HCT116 (cell line): ENCODE results near the gene PANK4. TPM values are rescaled to one million over a fixed set of nuclear protein-coding genes. Genes with fewer than 3 reads are reported as not detected.

Experiments
- ATAC-seq: fragments of 200-7000 bp; cut with Tn5 transposase; 2 replicates; pipeline ENCODE4 v1.9.1; 2020; ENCODE audit warnings: mild to moderate bottlenecking, moderate library complexity
- BruUV-seq: library from RNA; stranded (reverse); fragments of 400-500 nt; replicated peaks from 2 replicates; lab custom pipeline; 2021; lab: Mats Ljungman, UMichigan
- CTCF ChIA-PET: fragments of 300-600 bp; sonication (Branson Sonifier 250); formaldehyde crosslinking; loops from one replicate; lab custom pipeline; 2021; ENCODE audit warnings: antibody characterized with exemption; lab: Charles Lee
- POLR2A ChIA-PET: fragments of 300-600, 350-600 bp; sonication (Branson Sonifier 250); formaldehyde crosslinking; loops from one replicate; lab custom pipeline; 2021; ENCODE audit warnings: antibody characterized with exemption; lab: Charles Lee
- RAD21 ChIA-PET, 2 experiments: fragments of 300-600 bp; sonication (Branson Sonifier 250); formaldehyde crosslinking; loops; one replicate each; lab custom pipeline; 2023; ENCODE audit warnings: low total read pairs in 2 of 2; ENCODE audit not compliant: uncharacterized antibody in 2 of 2, unreplicated experiment in 2 of 2, low non-redundant PET in 1 of 2; lab: Charles Lee
- DNase-seq: peaks from one replicate; pipeline ENCODE4 v3.0.0-alpha.2; 2010; ENCODE audit warnings: low read depth, low spot score
- H2AFZ ChIP-seq: fragments of 200-600 bp; shearing (Covaris generic), sonication (generic); 2 replicates; pipeline ENCODE4 v1.6.1; 2017; ENCODE audit warnings: low read depth, mixed run types, mixed read lengths, antibody characterized with exemption, low read length; ENCODE audit not compliant: poor library complexity, severe bottlenecking
- H3K27ac ChIP-seq: 2 replicates; pipeline ENCODE4 v1.5.1; 2012; ENCODE audit warnings: low read depth, low read length
- H3K27me3 ChIP-seq: fragments of 200-600 bp; sonication (generic); 2 replicates; pipeline ENCODE4 v1.6.1; 2016; ENCODE audit warnings: mixed run types, low read length, mixed read lengths; ENCODE audit not compliant: insufficient read depth
- H3K36me3 ChIP-seq, 2 experiments: fragments of 200-500 bp in 1 of 2; fragments of 200-600 bp in 1 of 2; sonication (Bioruptor generic) in 1 of 2; sonication (generic) in 1 of 2; 2 replicates each; pipeline versions ENCODE4 v1.5.1 to v1.6.1; 2014 to 2016; ENCODE audit warnings: low read length in 2 of 2, inconsistent platforms in 1 of 2, mixed read lengths in 1 of 2, mixed run types in 1 of 2; ENCODE audit not compliant: insufficient read depth in 2 of 2, control insufficient read depth in 1 of 2
- H3K4me1 ChIP-seq, 2 experiments: fragments of 200-600 bp in 1 of 2; sonication (generic) in 1 of 2; 2 replicates each; pipeline versions ENCODE4 v1.5.1 to v1.6.1; 2012 to 2017; ENCODE audit warnings: low read length in 2 of 2, inconsistent platforms in 1 of 2, mild to moderate bottlenecking in 1 of 2, mixed read lengths in 1 of 2, mixed run types in 1 of 2, moderate library complexity in 1 of 2; ENCODE audit not compliant: insufficient read depth in 2 of 2, control insufficient read depth in 1 of 2
- H3K4me2 ChIP-seq: fragments of 200-600 bp; sonication (generic); 2 replicates; pipeline ENCODE4 v1.6.1; 2017; ENCODE audit warnings: mixed run types, low read length, mixed read lengths
- H3K4me3 ChIP-seq, 2 experiments: fragments of 200-600 bp in 1 of 2; sonication (generic) in 1 of 2; replicated peaks in 1 of 2; 2 replicates each; pipeline ENCODE4 v1.5.1; 2011 to 2016; ENCODE audit warnings: low read length in 2 of 2, control low read depth in 1 of 2, low read depth in 1 of 2, mild to moderate bottlenecking in 1 of 2, mixed read lengths in 1 of 2, mixed run types in 1 of 2
- H3K79me2 ChIP-seq: fragments of 200-600 bp; sonication (generic); 2 replicates; pipeline ENCODE4 v1.6.1; 2017; ENCODE audit warnings: mild to moderate bottlenecking, mixed run types, low read length, moderate library complexity, mixed read lengths; ENCODE audit not compliant: insufficient read depth
- H3K9ac ChIP-seq: fragments of 200-600 bp; sonication (generic); 2 replicates; pipeline ENCODE4 v1.6.1; 2016; ENCODE audit warnings: low read length, mixed read lengths
- H3K9me2 ChIP-seq: fragments of 200-600 bp; sonication (generic), shearing (Covaris generic); 2 replicates; pipeline ENCODE4 v1.6.1; 2017; ENCODE audit warnings: mixed run types, mild to moderate bottlenecking, moderate library complexity; ENCODE audit not compliant: insufficient read depth
- H3K9me3 ChIP-seq, 2 experiments: fragments of 200-500 bp in 1 of 2; fragments of 200-600 bp in 1 of 2; sonication (Bioruptor generic) in 1 of 2; sonication (generic) in 1 of 2; 2 replicates each; pipeline ENCODE4 v1.6.1; 2014 to 2017; ENCODE audit warnings: low read length in 2 of 2, mixed read lengths in 2 of 2, inconsistent platforms in 1 of 2, low read depth in 1 of 2, mild to moderate bottlenecking in 1 of 2, mixed run types in 1 of 2, moderate library complexity in 1 of 2; ENCODE audit not compliant: control insufficient read depth in 1 of 2, insufficient read depth in 1 of 2
- H4K20me1 ChIP-seq: fragments of 200-600 bp; sonication (generic), shearing (Covaris generic); 2 replicates; pipeline ENCODE4 v1.6.1; 2017; ENCODE audit warnings: mixed run types, mild to moderate bottlenecking, moderate library complexity; ENCODE audit not compliant: insufficient read depth
- FOSL1 ChIP-seq: IDR thresholded peaks from 2 replicates; pipeline ENCODE4 v1.6.1; 2012; ENCODE audit warnings: low read depth
- POLR2A ChIP-seq: IDR thresholded peaks from 2 replicates; pipeline ENCODE4 v1.7.0; 2011; ENCODE audit warnings: borderline replicate concordance; ENCODE audit not compliant: insufficient read depth, insufficient read length; ENCODE audit errors: extremely low read depth
- POLR2AphosphoS5 ChIP-seq: IDR thresholded peaks from 2 replicates; pipeline ENCODE4 v1.6.1; 2011; ENCODE audit warnings: mild to moderate bottlenecking, low read depth, low read length, moderate library complexity
- SP1 ChIP-seq: IDR thresholded peaks from 2 replicates; pipeline ENCODE4 v1.6.1; 2012; ENCODE audit warnings: low read depth
- YY1 ChIP-seq: IDR thresholded peaks from 2 replicates; pipeline ENCODE4 v1.6.1; 2011; ENCODE audit warnings: low read length, low read depth, moderate library complexity, mild to moderate bottlenecking; ENCODE audit not compliant: insufficient replicate concordance; ENCODE audit errors: extremely low read depth
- ZFX ChIP-seq: fragments of 450-650 bp; IDR thresholded peaks from 2 replicates; pipeline ENCODE4 v1.6.1; 2017
- ZNF274 ChIP-seq: fragments of 200-500 bp; sonication (Bioruptor generic); IDR thresholded peaks from 2 replicates; pipeline ENCODE4 v1.6.1; 2014; ENCODE audit warnings: mild to moderate bottlenecking, low read depth, low read length, inconsistent platforms
- intact Hi-C: fragments of 100-400 bp; cut with micrococcal nuclease; formaldehyde crosslinking; loops from 2 replicates; pipeline ENCODE4 v1.10.0; 2022
- total RNA-seq: library from RNA; stranded (reverse); gene quantifications from one replicate; pipeline ENCODE4 v1.2.1, GENCODE V29; 2021; ENCODE audit not compliant: unreplicated experiment
- TF ChIP-seq, protein P1 (sequence below): IDR thresholded peaks from 2 replicates; pipeline ENCODE4 v1.6.1; 2012; ENCODE audit warnings: low read depth
- TF ChIP-seq, protein P2 (sequence below): IDR thresholded peaks from 2 replicates; pipeline ENCODE4 v1.6.1; 2011; ENCODE audit warnings: mild to moderate bottlenecking, low read length, moderate library complexity; ENCODE audit not compliant: insufficient replicate concordance; ENCODE audit errors: extremely low read depth
- TF ChIP-seq, protein P3 (sequence below), 3 experiments: fragments of 200-600 bp in 1 of 3; sonication (generic) in 1 of 3; IDR thresholded peaks in 2 of 3; conservative IDR thresholded peaks in 1 of 3; 2 replicates each; pipeline ENCODE4 v1.5.1; 2012 to 2017; ENCODE audit warnings: low read depth in 2 of 3, low read length in 2 of 3, antibody characterized with exemption in 1 of 3, borderline replicate concordance in 1 of 3, control low read depth in 1 of 3, mild to moderate bottlenecking in 1 of 3, mixed read lengths in 1 of 3, mixed run types in 1 of 3, moderate library complexity in 1 of 3; ENCODE audit not compliant: insufficient read depth in 1 of 3

Gene PANK4
- total RNA-seq, 1 experiment from 2014 or later: 38.5 TPM

DNA sequence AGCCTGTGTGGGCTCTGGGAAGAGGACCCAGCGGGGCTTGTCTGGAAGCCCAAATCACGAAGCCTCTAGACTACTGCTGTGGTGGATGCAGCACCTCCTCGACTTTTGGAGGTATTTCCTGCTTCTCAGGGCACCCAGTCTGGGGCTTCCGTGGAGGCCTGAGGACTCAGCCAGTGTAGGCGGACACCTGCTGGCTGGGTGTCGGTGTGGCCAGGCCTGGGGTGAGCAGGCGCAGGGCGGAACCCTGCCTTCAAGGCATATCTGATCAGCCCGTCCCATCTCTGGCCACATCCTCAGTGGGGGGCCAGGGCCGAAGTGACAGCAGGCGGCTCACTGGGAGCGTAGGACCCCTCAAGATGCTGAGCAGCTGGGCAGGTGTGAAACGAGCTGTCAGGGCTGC, 43.4 kb downstream of the PANK4 start:
- CTCF ChIA-PET: no interaction called here

More for the DNA sequence above, 43.4 kb downstream of the PANK4 start:
- no peak overlapping the region for H3K9ac ChIP-seq
- no peak overlapping the region for H2AFZ ChIP-seq
- RAD21 ChIA-PET: no interaction called here
- no peak overlapping the region for H3K4me2 ChIP-seq
- H3K4me1 ChIP-seq: no peaks in the 10 kb centered on the region
- intact Hi-C loops: no loop called here
- no peaks in the 10 kb centered on the region for H4K20me1 ChIP-seq
- ATAC-seq (no peak; the same call in 1 of the 2 replicates), DNase-seq (no peak)
- H3K27ac ChIP-seq: no peak overlapping the region
- BruUV-seq: no TSS peak
- POLR2A ChIA-PET: no interaction called here
- H3K79me2 ChIP-seq: no peaks in the 10 kb centered on the region
- H3K4me3 ChIP-seq: no peak overlapping the region
- no peaks in the 10 kb centered on the region; a peak in 1 of 4 replicates for H3K9me3 ChIP-seq
- TF ChIP-seq, protein P1, sequence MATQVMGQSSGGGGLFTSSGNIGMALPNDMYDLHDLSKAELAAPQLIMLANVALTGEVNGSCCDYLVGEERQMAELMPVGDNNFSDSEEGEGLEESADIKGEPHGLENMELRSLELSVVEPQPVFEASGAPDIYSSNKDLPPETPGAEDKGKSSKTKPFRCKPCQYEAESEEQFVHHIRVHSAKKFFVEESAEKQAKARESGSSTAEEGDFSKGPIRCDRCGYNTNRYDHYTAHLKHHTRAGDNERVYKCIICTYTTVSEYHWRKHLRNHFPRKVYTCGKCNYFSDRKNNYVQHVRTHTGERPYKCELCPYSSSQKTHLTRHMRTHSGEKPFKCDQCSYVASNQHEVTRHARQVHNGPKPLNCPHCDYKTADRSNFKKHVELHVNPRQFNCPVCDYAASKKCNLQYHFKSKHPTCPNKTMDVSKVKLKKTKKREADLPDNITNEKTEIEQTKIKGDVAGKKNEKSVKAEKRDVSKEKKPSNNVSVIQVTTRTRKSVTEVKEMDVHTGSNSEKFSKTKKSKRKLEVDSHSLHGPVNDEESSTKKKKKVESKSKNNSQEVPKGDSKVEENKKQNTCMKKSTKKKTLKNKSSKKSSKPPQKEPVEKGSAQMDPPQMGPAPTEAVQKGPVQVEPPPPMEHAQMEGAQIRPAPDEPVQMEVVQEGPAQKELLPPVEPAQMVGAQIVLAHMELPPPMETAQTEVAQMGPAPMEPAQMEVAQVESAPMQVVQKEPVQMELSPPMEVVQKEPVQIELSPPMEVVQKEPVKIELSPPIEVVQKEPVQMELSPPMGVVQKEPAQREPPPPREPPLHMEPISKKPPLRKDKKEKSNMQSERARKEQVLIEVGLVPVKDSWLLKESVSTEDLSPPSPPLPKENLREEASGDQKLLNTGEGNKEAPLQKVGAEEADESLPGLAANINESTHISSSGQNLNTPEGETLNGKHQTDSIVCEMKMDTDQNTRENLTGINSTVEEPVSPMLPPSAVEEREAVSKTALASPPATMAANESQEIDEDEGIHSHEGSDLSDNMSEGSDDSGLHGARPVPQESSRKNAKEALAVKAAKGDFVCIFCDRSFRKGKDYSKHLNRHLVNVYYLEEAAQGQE: no peak
- TF ChIP-seq YY1: no peak
- TF ChIP-seq POLR2AphosphoS5: no peak
- TF ChIP-seq ZNF274: no peak
- no peak for TF ChIP-seq ZFX
- TF ChIP-seq, protein P2, sequence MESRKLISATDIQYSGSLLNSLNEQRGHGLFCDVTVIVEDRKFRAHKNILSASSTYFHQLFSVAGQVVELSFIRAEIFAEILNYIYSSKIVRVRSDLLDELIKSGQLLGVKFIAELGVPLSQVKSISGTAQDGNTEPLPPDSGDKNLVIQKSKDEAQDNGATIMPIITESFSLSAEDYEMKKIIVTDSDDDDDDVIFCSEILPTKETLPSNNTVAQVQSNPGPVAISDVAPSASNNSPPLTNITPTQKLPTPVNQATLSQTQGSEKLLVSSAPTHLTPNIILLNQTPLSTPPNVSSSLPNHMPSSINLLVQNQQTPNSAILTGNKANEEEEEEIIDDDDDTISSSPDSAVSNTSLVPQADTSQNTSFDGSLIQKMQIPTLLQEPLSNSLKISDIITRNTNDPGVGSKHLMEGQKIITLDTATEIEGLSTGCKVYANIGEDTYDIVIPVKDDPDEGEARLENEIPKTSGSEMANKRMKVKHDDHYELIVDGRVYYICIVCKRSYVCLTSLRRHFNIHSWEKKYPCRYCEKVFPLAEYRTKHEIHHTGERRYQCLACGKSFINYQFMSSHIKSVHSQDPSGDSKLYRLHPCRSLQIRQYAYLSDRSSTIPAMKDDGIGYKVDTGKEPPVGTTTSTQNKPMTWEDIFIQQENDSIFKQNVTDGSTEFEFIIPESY: no peak
- TF ChIP-seq, protein P3, sequence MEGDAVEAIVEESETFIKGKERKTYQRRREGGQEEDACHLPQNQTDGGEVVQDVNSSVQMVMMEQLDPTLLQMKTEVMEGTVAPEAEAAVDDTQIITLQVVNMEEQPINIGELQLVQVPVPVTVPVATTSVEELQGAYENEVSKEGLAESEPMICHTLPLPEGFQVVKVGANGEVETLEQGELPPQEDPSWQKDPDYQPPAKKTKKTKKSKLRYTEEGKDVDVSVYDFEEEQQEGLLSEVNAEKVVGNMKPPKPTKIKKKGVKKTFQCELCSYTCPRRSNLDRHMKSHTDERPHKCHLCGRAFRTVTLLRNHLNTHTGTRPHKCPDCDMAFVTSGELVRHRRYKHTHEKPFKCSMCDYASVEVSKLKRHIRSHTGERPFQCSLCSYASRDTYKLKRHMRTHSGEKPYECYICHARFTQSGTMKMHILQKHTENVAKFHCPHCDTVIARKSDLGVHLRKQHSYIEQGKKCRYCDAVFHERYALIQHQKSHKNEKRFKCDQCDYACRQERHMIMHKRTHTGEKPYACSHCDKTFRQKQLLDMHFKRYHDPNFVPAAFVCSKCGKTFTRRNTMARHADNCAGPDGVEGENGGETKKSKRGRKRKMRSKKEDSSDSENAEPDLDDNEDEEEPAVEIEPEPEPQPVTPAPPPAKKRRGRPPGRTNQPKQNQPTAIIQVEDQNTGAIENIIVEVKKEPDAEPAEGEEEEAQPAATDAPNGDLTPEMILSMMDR (IDR thresholded peaks at IDR 0.05 in 2 of 3, conservative IDR thresholded peaks at IDR 0.05 in 1 of 3; ENCODE audit: borderline replicate concordance in 1 of 3, insufficient read depth in 1 of 3, low read depth in 2 of 3, low read length in 2 of 3): no peak
- TF ChIP-seq FOSL1: no peak
- TF ChIP-seq POLR2A: no peak
- TF ChIP-seq SP1: no peak
- H3K9me2 ChIP-seq: no peaks in the 10 kb centered on the region
- H3K36me3 ChIP-seq: no peaks in the 10 kb centered on the region
- no peaks in the 10 kb centered on the region for H3K27me3 ChIP-seq
